SK-N-SH (cell line): ENCODE data around the gene PRRG4. TPM values are rescaled to one million over a fixed set of nuclear protein-coding genes. Genes with fewer than 3 reads are reported as not detected.

Experiments
- CTCF ChIA-PET: fragments of 300-600, 350-600 bp; formaldehyde crosslinking; extraction: SDS; loops from one replicate; lab custom pipeline; 2021; lab: Yijun Ruan, JAX
- POLR2A ChIA-PET: fragments of 350-600 bp; sonication (Branson Sonifier 250); formaldehyde crosslinking; extraction: SDS; loops from one replicate; lab custom pipeline; 2020; ENCODE audit warnings: antibody characterized with exemption, inconsistent platforms; lab: Yijun Ruan, JAX
- DNase-seq: peaks from one replicate; pipeline ENCODE4 v3.0.0; 2012
- H2AFZ ChIP-seq: fragments of 200-600 bp; sonication (generic); 2 replicates; pipeline ENCODE4 v1.8.1; 2016; ENCODE audit warnings: antibody characterized with exemption, mild to moderate bottlenecking, low read depth
- H3F3A ChIP-seq: fragments of 200-600 bp; sonication (generic); replicated peaks from 2 replicates; pipeline ENCODE3; 2016; ENCODE audit warnings: antibody characterized with exemption, mild to moderate bottlenecking; ENCODE audit not compliant: insufficient read depth
- H3K27ac ChIP-seq, 2 experiments: fragments of 200-500 bp in 1 of 2; fragments of 200-600 bp in 1 of 2; sonication (Bioruptor generic) in 1 of 2; sonication (generic), shearing (Covaris generic) in 1 of 2; 2 replicates each; pipeline versions ENCODE4 v1.5.1 to v1.6.1; 2014 to 2016; ENCODE audit warnings: low read depth in 2 of 2, inconsistent platforms in 1 of 2, low read length in 1 of 2, mild to moderate bottlenecking in 1 of 2, mixed read lengths in 1 of 2
- H3K27me3 ChIP-seq: fragments of 200-600 bp; sonication (generic), shearing (Covaris generic); 2 replicates; pipeline ENCODE4 v1.6.1; 2016; ENCODE audit warnings: mixed run types; ENCODE audit not compliant: insufficient read depth
- H3K36me3 ChIP-seq, 2 experiments: fragments of 200-500 bp in 1 of 2; fragments of 200-600 bp in 1 of 2; sonication (Bioruptor generic) in 1 of 2; sonication (generic) in 1 of 2; replicated peaks in 1 of 2; 2 replicates each; pipeline versions ENCODE3 to v1.5.1; 2014 to 2016; ENCODE audit warnings: low read length in 1 of 2, mild to moderate bottlenecking in 1 of 2; ENCODE audit not compliant: insufficient read depth in 2 of 2, control insufficient read depth in 1 of 2
- H3K4me1 ChIP-seq, 2 experiments: fragments of 200-500 bp in 1 of 2; fragments of 200-600 bp in 1 of 2; sonication (Bioruptor generic) in 1 of 2; sonication (generic), shearing (Covaris generic) in 1 of 2; 2 replicates each; pipeline versions ENCODE4 v1.5.1 to v1.6.1; 2014 to 2016; ENCODE audit warnings: low read depth in 1 of 2, low read length in 1 of 2, mixed run types in 1 of 2; ENCODE audit not compliant: insufficient read depth in 2 of 2, control insufficient read depth in 1 of 2
- H3K4me2 ChIP-seq: fragments of 200-600 bp; sonication (generic), shearing (Covaris generic); 2 replicates; pipeline ENCODE4 v1.6.1; 2017; ENCODE audit warnings: mixed run types
- H3K4me3 ChIP-seq, 2 experiments: fragments of 200-500 bp in 1 of 2; fragments of 200-600 bp in 1 of 2; sonication (Bioruptor generic) in 1 of 2; sonication (generic), shearing (Covaris generic) in 1 of 2; 2 replicates each; pipeline versions ENCODE4 v1.5.1 to v1.8.1; 2014 to 2016; ENCODE audit warnings: low read depth in 2 of 2, inconsistent platforms in 1 of 2, low read length in 1 of 2, mild to moderate bottlenecking in 1 of 2, mixed read lengths in 1 of 2, moderate library complexity in 1 of 2
- H3K79me2 ChIP-seq: fragments of 200-600 bp; sonication (generic); 2 replicates; pipeline ENCODE4 v1.8.1; 2017; ENCODE audit warnings: mild to moderate bottlenecking; ENCODE audit not compliant: insufficient read depth
- H3K9ac ChIP-seq: fragments of 200-600 bp; sonication (generic); 2 replicates; pipeline ENCODE4 v1.6.1; 2017; ENCODE audit warnings: mixed run types
- H3K9me2 ChIP-seq: fragments of 200-600 bp; sonication (generic); 2 replicates; pipeline ENCODE4 v1.6.1; 2017; ENCODE audit warnings: mixed run types
- H3K9me3 ChIP-seq: fragments of 200-600 bp; sonication (generic); 2 replicates; pipeline ENCODE4 v1.6.1; 2017; ENCODE audit warnings: mixed run types, mild to moderate bottlenecking, moderate library complexity
- H4K20me1 ChIP-seq: fragments of 200-600 bp; sonication (generic); 2 replicates; pipeline ENCODE4 v1.6.1; 2017; ENCODE audit warnings: mild to moderate bottlenecking, mixed run types; ENCODE audit not compliant: insufficient read depth
- CHD2 ChIP-seq: fragments of 150-350 bp; IDR thresholded peaks from 2 replicates; pipeline ENCODE4 v1.6.1; 2018; ENCODE audit warnings: low read length; ENCODE audit not compliant: partially characterized antibody
- ELF1 ChIP-seq: IDR thresholded peaks from 2 replicates; pipeline ENCODE4 v1.4.0; 2012
- JUND ChIP-seq: IDR thresholded peaks from 2 replicates; pipeline ENCODE4 v1.4.0; 2012
- MXI1 ChIP-seq: IDR thresholded peaks from 2 replicates; pipeline ENCODE4 v1.6.1; 2012; ENCODE audit warnings: mild to moderate bottlenecking, low read depth, low read length, improper control_type of control experiment
- RCOR1 ChIP-seq: fragments of 150-350 bp; IDR thresholded peaks from 2 replicates; pipeline ENCODE4 v1.6.1; 2017; ENCODE audit warnings: antibody characterized with exemption, low read length
- RFX5 ChIP-seq: IDR thresholded peaks from 2 replicates; pipeline ENCODE4 v1.6.1; 2012; ENCODE audit warnings: mild to moderate bottlenecking, improper control_type of control experiment, low read length
- RXRA ChIP-seq: IDR thresholded peaks from 2 replicates; pipeline ENCODE4 v1.4.0; 2012; ENCODE audit warnings: low read depth, mild to moderate bottlenecking, borderline replicate concordance
- TEAD4 ChIP-seq: IDR thresholded peaks from 2 replicates; pipeline ENCODE4 v1.4.0; 2012; ENCODE audit warnings: mild to moderate bottlenecking, borderline replicate concordance; ENCODE audit not compliant: insufficient read depth
- YY1 ChIP-seq: IDR thresholded peaks from 2 replicates; pipeline ENCODE4 v1.4.0; 2012; ENCODE audit warnings: low read depth, mild to moderate bottlenecking
- whole genome bisulfite sequencing: methylation state at CpG from one replicate; pipeline ENCODE4 v1.1.6; 2017; ENCODE audit warnings: low lambda C conversion rate; 5-methylcytosine and 5-hydroxymethylcytosine counted together
- polyA plus RNA-seq, 3 experiments: library from polyadenylated mRNA; depleted of rRNA; stranded (reverse); fragments of >200 nt; gene quantifications; 2 replicates each; pipeline ENCODE4 v1.2.3, GENCODE V29; 2012
- TF ChIP-seq, protein P1 (sequence below): fragments of 150-350 bp; IDR thresholded peaks from 2 replicates; pipeline ENCODE4 v1.6.1; 2016; ENCODE audit warnings: mild to moderate bottlenecking, low read depth, low read length
- TF ChIP-seq, protein P2 (sequence below): fragments of 200-600 bp; sonication (generic); IDR thresholded peaks from 2 replicates; pipeline ENCODE4 v1.6.1; 2017; ENCODE audit warnings: antibody characterized with exemption, mild to moderate bottlenecking, moderate library complexity
- TF ChIP-seq, protein P3 (sequence below): IDR thresholded peaks from 2 replicates; pipeline ENCODE4 v1.6.1; 2012; ENCODE audit warnings: mild to moderate bottlenecking, low read depth, low read length, moderate library complexity

PRRG4 gene
- polyA plus RNA-seq, 1 of the 3 experiments (the other 2 are of a cell fraction): 0.21 TPM

DNA sequence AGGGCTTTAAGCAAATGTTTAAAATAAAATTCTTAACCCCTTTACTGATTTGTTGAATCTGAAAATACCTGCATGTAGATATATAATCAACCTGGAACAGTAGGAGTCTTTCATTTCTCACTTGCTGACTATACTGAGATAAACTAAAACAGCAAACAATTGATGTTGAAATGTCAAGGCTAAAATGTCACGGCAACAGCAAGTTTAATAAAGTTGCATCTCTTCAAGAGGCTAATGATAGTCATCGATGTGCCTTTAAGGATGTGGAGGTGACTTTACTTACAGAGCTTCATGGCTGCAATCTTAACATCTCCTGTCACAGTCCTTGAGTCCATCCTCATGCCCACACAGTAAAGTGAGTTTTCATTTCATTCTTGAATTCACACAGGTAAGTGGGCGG is 3.6 kb upstream of the PRRG4 start:
- Histone ChIP-seq H3K36me3 (no peaks in the 10 kb centered on the region), H3K9ac (no peak overlapping the region), H4K20me1 (no peaks in the 10 kb centered on the region), H3K9me2 (no peaks in the 10 kb centered on the region), H3K4me3 (no peak overlapping the region), H3K4me1 (peaks cover 0 to 4% of the 10 kb centered on the region in 2 experiments; a peak in 2 of 4 replicates), H3K9me3 (no peaks in the 10 kb centered on the region), H3K4me2 (no peak overlapping the region), H2AFZ (no peak overlapping the region), H3F3A (no peaks in the 10 kb centered on the region), H3K27me3 (peaks cover 20% of the 10 kb centered on the region; the same call in 1 of the 2 replicates), H3K27ac (no peak overlapping the region), H3K79me2 (no peaks in the 10 kb centered on the region)
- ChIA-PET CTCF (no interaction called here), POLR2A (no interaction called here)
- TF ChIP-seq RCOR1: no peak
- no peak for TF ChIP-seq RXRA
- TF ChIP-seq, protein P1, sequence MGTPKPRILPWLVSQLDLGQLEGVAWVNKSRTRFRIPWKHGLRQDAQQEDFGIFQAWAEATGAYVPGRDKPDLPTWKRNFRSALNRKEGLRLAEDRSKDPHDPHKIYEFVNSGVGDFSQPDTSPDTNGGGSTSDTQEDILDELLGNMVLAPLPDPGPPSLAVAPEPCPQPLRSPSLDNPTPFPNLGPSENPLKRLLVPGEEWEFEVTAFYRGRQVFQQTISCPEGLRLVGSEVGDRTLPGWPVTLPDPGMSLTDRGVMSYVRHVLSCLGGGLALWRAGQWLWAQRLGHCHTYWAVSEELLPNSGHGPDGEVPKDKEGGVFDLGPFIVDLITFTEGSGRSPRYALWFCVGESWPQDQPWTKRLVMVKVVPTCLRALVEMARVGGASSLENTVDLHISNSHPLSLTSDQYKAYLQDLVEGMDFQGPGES: no peak
- TF ChIP-seq, protein P2, sequence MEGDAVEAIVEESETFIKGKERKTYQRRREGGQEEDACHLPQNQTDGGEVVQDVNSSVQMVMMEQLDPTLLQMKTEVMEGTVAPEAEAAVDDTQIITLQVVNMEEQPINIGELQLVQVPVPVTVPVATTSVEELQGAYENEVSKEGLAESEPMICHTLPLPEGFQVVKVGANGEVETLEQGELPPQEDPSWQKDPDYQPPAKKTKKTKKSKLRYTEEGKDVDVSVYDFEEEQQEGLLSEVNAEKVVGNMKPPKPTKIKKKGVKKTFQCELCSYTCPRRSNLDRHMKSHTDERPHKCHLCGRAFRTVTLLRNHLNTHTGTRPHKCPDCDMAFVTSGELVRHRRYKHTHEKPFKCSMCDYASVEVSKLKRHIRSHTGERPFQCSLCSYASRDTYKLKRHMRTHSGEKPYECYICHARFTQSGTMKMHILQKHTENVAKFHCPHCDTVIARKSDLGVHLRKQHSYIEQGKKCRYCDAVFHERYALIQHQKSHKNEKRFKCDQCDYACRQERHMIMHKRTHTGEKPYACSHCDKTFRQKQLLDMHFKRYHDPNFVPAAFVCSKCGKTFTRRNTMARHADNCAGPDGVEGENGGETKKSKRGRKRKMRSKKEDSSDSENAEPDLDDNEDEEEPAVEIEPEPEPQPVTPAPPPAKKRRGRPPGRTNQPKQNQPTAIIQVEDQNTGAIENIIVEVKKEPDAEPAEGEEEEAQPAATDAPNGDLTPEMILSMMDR: no peak
- no peak for TF ChIP-seq RFX5
- no peak for TF ChIP-seq YY1
- TF ChIP-seq, protein P3, sequence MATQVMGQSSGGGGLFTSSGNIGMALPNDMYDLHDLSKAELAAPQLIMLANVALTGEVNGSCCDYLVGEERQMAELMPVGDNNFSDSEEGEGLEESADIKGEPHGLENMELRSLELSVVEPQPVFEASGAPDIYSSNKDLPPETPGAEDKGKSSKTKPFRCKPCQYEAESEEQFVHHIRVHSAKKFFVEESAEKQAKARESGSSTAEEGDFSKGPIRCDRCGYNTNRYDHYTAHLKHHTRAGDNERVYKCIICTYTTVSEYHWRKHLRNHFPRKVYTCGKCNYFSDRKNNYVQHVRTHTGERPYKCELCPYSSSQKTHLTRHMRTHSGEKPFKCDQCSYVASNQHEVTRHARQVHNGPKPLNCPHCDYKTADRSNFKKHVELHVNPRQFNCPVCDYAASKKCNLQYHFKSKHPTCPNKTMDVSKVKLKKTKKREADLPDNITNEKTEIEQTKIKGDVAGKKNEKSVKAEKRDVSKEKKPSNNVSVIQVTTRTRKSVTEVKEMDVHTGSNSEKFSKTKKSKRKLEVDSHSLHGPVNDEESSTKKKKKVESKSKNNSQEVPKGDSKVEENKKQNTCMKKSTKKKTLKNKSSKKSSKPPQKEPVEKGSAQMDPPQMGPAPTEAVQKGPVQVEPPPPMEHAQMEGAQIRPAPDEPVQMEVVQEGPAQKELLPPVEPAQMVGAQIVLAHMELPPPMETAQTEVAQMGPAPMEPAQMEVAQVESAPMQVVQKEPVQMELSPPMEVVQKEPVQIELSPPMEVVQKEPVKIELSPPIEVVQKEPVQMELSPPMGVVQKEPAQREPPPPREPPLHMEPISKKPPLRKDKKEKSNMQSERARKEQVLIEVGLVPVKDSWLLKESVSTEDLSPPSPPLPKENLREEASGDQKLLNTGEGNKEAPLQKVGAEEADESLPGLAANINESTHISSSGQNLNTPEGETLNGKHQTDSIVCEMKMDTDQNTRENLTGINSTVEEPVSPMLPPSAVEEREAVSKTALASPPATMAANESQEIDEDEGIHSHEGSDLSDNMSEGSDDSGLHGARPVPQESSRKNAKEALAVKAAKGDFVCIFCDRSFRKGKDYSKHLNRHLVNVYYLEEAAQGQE: no peak
- no peak for TF ChIP-seq TEAD4
- TF ChIP-seq MXI1: no peak
- TF ChIP-seq ELF1: no peak
- TF ChIP-seq JUND: no peak
- no peak for TF ChIP-seq CHD2
- no peak for DNase-seq
- 28% methylated on average over 3 of the region's 3 CpGs for WGBS
